Bronchial epithelial cell (primary cell): ENCODE data around the gene HSD17B2. TPM values are rescaled to one million over a fixed set of nuclear protein-coding genes. Genes with fewer than 3 reads are reported as not detected.

Experiments
- DNase-seq: peaks from one replicate; pipeline ENCODE4 v3.0.0-alpha.2; 2010; ENCODE audit warnings: low read depth
- FAIRE-seq: peaks from 2 replicates; lab custom pipeline; 2011; peaks lifted over from hg19 to GRCh38; lab: Jason Lieb, UNC
- H3K27me3 ChIP-seq: 2 replicates; pipeline ENCODE4 v1.5.1; 2011; ENCODE audit warnings: low read length; ENCODE audit not compliant: control insufficient read depth, insufficient read depth
- H3K36me3 ChIP-seq: 2 replicates; pipeline ENCODE4 v1.5.1; 2011; ENCODE audit warnings: low read length; ENCODE audit not compliant: control insufficient read depth, insufficient read depth
- H3K4me3 ChIP-seq: 2 replicates; pipeline ENCODE4 v1.5.1; 2011; ENCODE audit warnings: mild to moderate bottlenecking, low read depth, low read length, control low read depth
- total RNA-seq: library from RNA; depleted of rRNA; stranded (reverse); fragments of >200 nt; gene quantifications from 2 replicates; pipeline ENCODE4 v1.2.1, GENCODE V29; 2014
- TF ChIP-seq, protein P1 (sequence below): IDR thresholded peaks from 2 replicates; pipeline ENCODE4 v1.5.1; 2011; ENCODE audit warnings: mild to moderate bottlenecking, moderate library complexity, low read length, control low read depth, inconsistent platforms; ENCODE audit not compliant: insufficient read depth, severe bottlenecking

The HSD17B2 gene, protein sequence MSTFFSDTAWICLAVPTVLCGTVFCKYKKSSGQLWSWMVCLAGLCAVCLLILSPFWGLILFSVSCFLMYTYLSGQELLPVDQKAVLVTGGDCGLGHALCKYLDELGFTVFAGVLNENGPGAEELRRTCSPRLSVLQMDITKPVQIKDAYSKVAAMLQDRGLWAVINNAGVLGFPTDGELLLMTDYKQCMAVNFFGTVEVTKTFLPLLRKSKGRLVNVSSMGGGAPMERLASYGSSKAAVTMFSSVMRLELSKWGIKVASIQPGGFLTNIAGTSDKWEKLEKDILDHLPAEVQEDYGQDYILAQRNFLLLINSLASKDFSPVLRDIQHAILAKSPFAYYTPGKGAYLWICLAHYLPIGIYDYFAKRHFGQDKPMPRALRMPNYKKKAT
- 10.4 and 63.7 TPM in 2 replicates for total RNA-seq

DNA sequence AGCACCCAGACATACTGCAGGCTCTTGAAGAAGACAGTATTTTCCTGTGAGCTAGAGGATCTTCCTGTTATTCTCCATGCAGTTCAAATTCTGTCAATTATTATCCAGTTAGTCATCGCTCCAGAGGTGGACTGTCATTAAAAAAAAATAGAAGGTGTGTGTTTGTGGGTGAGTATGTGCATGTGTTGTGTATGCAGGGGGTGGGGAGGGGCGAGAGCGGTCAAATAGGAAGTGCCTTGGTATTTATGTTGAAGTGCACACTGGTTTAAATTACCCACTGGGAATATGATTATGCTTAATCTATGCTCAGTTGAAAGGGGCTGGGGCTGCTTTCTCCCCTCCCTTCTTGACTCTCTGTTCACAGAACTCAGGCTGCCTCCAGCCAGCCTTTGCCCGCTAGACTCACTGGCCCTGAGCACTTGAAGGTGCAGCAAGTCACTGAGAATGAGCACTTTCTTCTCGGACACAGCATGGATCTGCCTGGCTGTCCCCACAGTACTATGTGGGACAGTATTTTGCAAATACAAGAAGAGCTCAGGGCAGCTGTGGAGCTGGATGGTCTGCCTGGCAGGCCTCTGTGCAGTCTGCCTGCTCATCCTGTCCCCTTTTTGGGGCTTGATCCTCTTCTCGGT, at the start of gene HSD17B2:
Gene HSD17B2 (plus strand): TSS at position 273 of the 632 bp plus-strand sequence. CDS start 172 bp downstream, at position 445.
- Histone ChIP-seq H3K36me3 (no peaks in the 10 kb centered on the region), H3K4me3 (peak within 1 kb of the TSS; percentile 8), H3K27me3 (no peaks in the 10 kb centered on the region)
- TF ChIP-seq, protein P1, sequence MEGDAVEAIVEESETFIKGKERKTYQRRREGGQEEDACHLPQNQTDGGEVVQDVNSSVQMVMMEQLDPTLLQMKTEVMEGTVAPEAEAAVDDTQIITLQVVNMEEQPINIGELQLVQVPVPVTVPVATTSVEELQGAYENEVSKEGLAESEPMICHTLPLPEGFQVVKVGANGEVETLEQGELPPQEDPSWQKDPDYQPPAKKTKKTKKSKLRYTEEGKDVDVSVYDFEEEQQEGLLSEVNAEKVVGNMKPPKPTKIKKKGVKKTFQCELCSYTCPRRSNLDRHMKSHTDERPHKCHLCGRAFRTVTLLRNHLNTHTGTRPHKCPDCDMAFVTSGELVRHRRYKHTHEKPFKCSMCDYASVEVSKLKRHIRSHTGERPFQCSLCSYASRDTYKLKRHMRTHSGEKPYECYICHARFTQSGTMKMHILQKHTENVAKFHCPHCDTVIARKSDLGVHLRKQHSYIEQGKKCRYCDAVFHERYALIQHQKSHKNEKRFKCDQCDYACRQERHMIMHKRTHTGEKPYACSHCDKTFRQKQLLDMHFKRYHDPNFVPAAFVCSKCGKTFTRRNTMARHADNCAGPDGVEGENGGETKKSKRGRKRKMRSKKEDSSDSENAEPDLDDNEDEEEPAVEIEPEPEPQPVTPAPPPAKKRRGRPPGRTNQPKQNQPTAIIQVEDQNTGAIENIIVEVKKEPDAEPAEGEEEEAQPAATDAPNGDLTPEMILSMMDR: no peak
- FAIRE-seq (no peak), DNase-seq (peak; percentile 84)

DNA sequence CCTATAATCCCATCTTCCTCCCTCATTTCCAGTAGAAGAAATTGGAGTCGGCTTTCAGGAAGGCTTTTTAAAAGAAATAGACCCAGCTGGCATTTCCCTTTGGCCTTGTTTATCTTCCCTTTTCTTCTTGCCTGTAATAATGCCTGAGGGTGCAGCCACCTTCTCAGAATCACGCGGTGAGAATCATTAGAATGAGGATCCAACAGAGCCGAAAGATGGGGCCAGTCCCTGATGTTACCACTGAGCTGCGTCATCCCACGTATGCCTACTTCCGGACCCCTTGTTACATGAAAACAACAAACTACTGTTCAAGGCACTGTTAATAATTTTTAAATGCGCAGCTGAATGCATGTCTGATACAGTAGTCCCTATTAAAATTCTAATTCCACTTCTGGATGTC, 47.9 kb upstream of the HSD17B2 start:
- Histone ChIP-seq H3K4me3 (no peak overlapping the region), H3K36me3 (no peaks in the 10 kb centered on the region), H3K27me3 (no peaks in the 10 kb centered on the region)
- FAIRE-seq (no peak), DNase-seq (no peak)
- TF ChIP-seq, protein P1: no peak

DNA sequence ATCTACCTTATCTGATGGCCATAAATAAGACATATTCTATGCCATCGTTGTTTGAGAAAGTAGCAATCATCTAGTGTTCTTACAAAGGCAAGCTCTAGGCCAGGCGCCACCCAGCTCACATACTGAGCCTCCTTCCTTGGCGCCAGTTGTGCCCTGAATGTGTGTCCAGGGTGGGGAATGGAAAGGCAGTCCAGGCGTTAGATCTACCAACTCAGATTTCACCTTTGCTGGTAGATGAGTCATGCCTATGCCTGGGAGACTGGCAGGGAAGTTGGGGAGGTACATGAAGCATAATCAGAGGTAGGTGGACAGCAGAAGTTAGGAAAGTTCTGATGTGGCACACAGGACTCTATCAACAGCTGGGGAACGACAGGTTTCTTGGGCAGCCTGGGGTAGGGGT, 47.3 kb upstream of the HSD17B2 start:
- Histone ChIP-seq H3K4me3 (no peak overlapping the region), H3K36me3 (no peaks in the 10 kb centered on the region), H3K27me3 (no peaks in the 10 kb centered on the region)
- FAIRE-seq (peak; percentile 72), DNase-seq (peak; percentile 38)
- TF ChIP-seq, protein P1: no peak

DNA sequence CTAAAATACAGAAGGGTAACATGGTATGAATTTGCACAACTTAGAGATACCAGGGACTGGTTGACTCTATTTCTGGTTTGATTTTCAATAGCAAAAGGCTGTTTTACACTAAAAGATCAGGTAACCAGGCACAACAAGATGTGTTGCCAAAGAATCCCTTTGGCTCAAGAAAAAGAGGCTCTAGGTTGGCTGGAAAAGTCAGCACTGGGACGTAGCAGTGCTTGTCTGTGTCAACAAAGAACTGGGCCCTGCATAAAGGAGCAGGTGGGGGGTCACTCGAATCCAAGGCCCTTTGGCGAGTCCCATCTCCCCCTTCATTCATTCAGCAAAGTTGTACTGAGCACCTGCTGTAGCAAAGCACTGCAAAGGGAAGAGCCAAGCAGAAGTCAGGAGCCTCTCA, 42.2 kb upstream of the HSD17B2 start:
- FAIRE-seq: no peak
- TF ChIP-seq, protein P1: no peak
- no peaks in the 10 kb centered on the region for H3K27me3 ChIP-seq
- DNase-seq: no peak
- no peak overlapping the region for H3K4me3 ChIP-seq
- no peaks in the 10 kb centered on the region for H3K36me3 ChIP-seq

DNA sequence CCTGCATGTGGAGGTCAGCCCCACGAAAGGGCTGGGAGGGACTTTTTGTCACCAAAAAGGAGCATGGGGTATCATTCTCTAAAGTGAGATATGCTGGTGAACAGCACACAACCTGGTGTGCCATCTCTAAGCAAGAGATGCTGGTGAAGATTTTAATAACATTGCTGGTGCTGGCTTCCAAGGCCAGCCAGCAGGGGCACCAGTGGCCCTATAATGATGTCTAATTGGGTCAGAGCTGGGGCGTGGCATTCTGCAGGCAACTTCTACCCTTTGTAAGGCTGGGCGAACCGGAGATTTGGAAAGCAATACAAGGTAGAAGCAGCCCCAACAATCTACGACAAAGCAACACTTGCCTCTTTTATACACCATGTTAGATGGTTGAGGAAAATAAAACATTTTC, 40.6 kb upstream of the HSD17B2 start:
- TF ChIP-seq, protein P1: peak; percentile 28
- Histone ChIP-seq H3K4me3 (no peak overlapping the region), H3K27me3 (no peaks in the 10 kb centered on the region), H3K36me3 (peaks cover 2% of the 10 kb centered on the region)
- FAIRE-seq: no peak
- DNase-seq: no peak
